ENCODE data around the gene STXBP3.
"Not testable (repeated sequence)": the region's sequence is repeated elsewhere in the genome, so short reads cannot be mapped to it uniquely, and the experiment has no call there.

STXBP3 gene

DNA sequence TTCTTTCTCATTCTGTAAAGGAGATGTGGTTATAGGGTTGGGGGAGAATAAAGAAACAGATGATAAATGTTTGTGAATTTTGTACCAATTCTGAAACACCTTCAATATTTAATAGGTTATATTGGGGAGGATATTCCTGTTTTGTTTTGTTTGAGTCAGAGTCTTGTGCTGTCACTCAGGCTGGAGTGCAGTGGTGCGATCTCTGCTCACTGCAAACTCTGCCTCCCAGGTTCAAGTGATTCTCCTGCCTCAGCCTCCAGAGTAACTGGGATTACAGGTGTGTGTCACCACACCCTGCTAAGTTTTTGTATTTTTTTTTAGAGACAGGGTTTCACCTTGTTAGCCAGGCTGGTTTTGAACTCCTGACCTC, 35.1 kb downstream of the STXBP3 start:
- not testable (repeated sequence) for H3K4me2 ChIP-seq (ENCODE audit: insufficient read depth, low read length, poor library complexity, severe bottlenecking); H3K4ac ChIP-seq (ENCODE audit: low read length); H3K27me3 ChIP-seq (ENCODE audit: control insufficient read depth in 3 of 3, insufficient read depth in 3 of 3, low read depth in 1 of 3, low read length in 3 of 3); H3K79me1 ChIP-seq (ENCODE audit: low read depth, low read length); H2AFZ ChIP-seq (ENCODE audit: low read length); H3K18ac ChIP-seq (ENCODE audit: low read length); H2BK12ac ChIP-seq (ENCODE audit: low read length); H3K9ac ChIP-seq (ENCODE audit: low read depth, low read length, poor library complexity); H2BK5ac ChIP-seq (ENCODE audit: low read length); H3K27ac ChIP-seq (replicated peaks; ENCODE audit: low read length); H4K91ac ChIP-seq (ENCODE audit: low read depth, low read length, poor library complexity); H2BK120ac ChIP-seq (ENCODE audit: low read depth, low read length); H2AK5ac ChIP-seq (ENCODE audit: low read depth, low read length); H3K14ac ChIP-seq (ENCODE audit: low read length); H3K4me3 ChIP-seq (ENCODE audit: low read length in 2 of 2); H4K8ac ChIP-seq (ENCODE audit: low read depth, low read length); H2BK15ac ChIP-seq (ENCODE audit: low read length); H3K23ac ChIP-seq (ENCODE audit: low read depth, low read length, poor library complexity); DNase-seq (ENCODE audit: low spot score); H3K4me1 ChIP-seq (ENCODE audit: control insufficient read depth in 2 of 2, insufficient read depth in 1 of 2, low read depth in 1 of 2, low read length in 2 of 2)
- peaks cover 11 to 38% of the 10 kb centered on the region in 2 donors for H3K9me3 ChIP-seq (replicated peaks in 1 of 2; ENCODE audit: control insufficient read depth in 2 of 2, insufficient read depth in 1 of 2, low read depth in 1 of 2, low read length in 2 of 2)
- no CpG with 5 or more reads among the region's 1 CpG for WGBS, 2 donors (ENCODE audit: extremely low coverage in 2 of 2, insufficient read length in 2 of 2, insufficient replicate concordance in 1 of 2)
- H3K36me3 ChIP-seq (replicated peaks in 1 of 2; ENCODE audit: control insufficient read depth in 2 of 2, insufficient read depth in 2 of 2, low read length in 2 of 2): peaks cover 14 to 98% of the 10 kb centered on the region in 2 donors

DNA sequence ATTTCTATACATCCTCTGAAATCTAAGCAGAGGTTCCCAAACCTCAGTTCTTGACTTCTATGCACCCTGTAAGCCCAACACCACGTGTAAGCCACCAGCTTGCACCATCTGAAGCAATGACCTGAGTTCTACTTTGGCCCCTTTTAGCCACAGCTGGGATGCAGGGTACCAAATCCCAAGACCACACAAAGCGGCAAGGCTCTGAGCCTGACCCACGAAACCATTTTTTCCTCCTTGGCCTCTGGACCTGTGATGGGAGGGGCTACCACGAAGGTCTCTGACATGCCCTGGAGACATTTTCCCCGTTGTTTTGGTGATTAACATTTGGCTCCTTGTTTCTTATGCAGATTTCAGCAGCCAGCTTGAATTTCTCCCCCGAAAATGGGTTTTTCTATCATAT, 38.8 kb downstream of the STXBP3 start:
- H3K79me1 ChIP-seq (ENCODE audit: low read depth, low read length): no peaks in the 10 kb centered on the region
- WGBS, 2 donors (ENCODE audit: extremely low coverage in 2 of 2, insufficient read length in 2 of 2, insufficient replicate concordance in 1 of 2): no CpG with 5 or more reads among the region's 6 CpGs
- no peak overlapping the region for H3K14ac ChIP-seq (ENCODE audit: low read length)
- H2BK12ac ChIP-seq (ENCODE audit: low read length): no peak overlapping the region
- H4K8ac ChIP-seq (ENCODE audit: low read depth, low read length): no peak overlapping the region
- no peak overlapping the region for H3K23ac ChIP-seq (ENCODE audit: low read depth, low read length, poor library complexity)
- no peak overlapping the region for H3K18ac ChIP-seq (ENCODE audit: low read length)
- no peak overlapping the region for H4K91ac ChIP-seq (ENCODE audit: low read depth, low read length, poor library complexity)
- no peak overlapping the region for H3K4ac ChIP-seq (ENCODE audit: low read length)
- H3K4me3 ChIP-seq (ENCODE audit: low read length in 2 of 2): no peak overlapping the region
- no peaks in the 10 kb centered on the region for H3K27me3 ChIP-seq (ENCODE audit: control insufficient read depth in 3 of 3, insufficient read depth in 3 of 3, low read depth in 1 of 3, low read length in 3 of 3)
- no peak overlapping the region for H2AK5ac ChIP-seq (ENCODE audit: low read depth, low read length)
- no peak overlapping the region for H2BK5ac ChIP-seq (ENCODE audit: low read length)
- no peak for DNase-seq (ENCODE audit: low spot score)
- H3K27ac ChIP-seq (replicated peaks; ENCODE audit: low read length): no peak overlapping the region
- H2BK15ac ChIP-seq (ENCODE audit: low read length): no peak overlapping the region
- H3K4me1 ChIP-seq (ENCODE audit: control insufficient read depth in 2 of 2, insufficient read depth in 1 of 2, low read depth in 1 of 2, low read length in 2 of 2): no peaks in the 10 kb centered on the region
- peaks cover 14 to 89% of the 10 kb centered on the region in 2 donors for H3K36me3 ChIP-seq (replicated peaks in 1 of 2; ENCODE audit: control insufficient read depth in 2 of 2, insufficient read depth in 2 of 2, low read length in 2 of 2)
- H2BK120ac ChIP-seq (ENCODE audit: low read depth, low read length): no peak overlapping the region
- no peak overlapping the region for H3K4me2 ChIP-seq (ENCODE audit: insufficient read depth, low read length, poor library complexity, severe bottlenecking)
- no peak overlapping the region for H2AFZ ChIP-seq (ENCODE audit: low read length)
- H3K9me3 ChIP-seq (replicated peaks in 1 of 2; ENCODE audit: control insufficient read depth in 2 of 2, insufficient read depth in 1 of 2, low read depth in 1 of 2, low read length in 2 of 2): peaks cover 11 to 48% of the 10 kb centered on the region in 2 donors
- no peak overlapping the region for H3K9ac ChIP-seq (ENCODE audit: low read depth, low read length, poor library complexity)

DNA sequence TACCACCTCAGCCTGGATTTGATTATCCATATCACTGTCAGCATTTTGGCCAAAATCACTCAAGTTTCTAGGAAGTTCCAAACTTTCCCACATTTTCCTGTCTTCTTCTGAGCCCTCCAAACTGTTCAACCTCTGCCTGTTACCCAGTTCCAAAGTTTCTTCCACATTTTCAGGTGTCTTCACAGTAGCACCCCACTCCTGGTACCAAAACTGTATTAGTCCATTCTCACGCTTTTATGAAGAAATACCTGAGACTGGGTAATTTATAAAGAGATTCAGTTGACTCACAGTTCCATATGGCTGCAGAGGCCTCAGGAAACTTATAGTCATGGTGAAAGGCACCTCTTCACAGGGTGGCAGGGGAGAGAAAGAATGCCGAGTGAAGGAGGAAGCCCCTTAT, 39.4 kb downstream of the STXBP3 start:
- Histone ChIP-seq H3K4me1 (ENCODE audit: control insufficient read depth in 2 of 2, insufficient read depth in 1 of 2, low read depth in 1 of 2, low read length in 2 of 2) (no peaks in the 10 kb centered on the region), H2AK5ac (ENCODE audit: low read depth, low read length) (no peak overlapping the region), H3K18ac (ENCODE audit: low read length) (no peak overlapping the region), H3K9ac (ENCODE audit: low read depth, low read length, poor library complexity) (no peak overlapping the region), H3K4ac (ENCODE audit: low read length) (no peak overlapping the region), H3K9me3 (replicated peaks in 1 of 2; ENCODE audit: control insufficient read depth in 2 of 2, insufficient read depth in 1 of 2, low read depth in 1 of 2, low read length in 2 of 2) (peaks cover 11 to 52% of the 10 kb centered on the region in 2 donors), H2BK15ac (ENCODE audit: low read length) (no peak overlapping the region), H3K79me1 (ENCODE audit: low read depth, low read length) (no peaks in the 10 kb centered on the region), H4K8ac (ENCODE audit: low read depth, low read length) (no peak overlapping the region), H3K4me2 (ENCODE audit: insufficient read depth, low read length, poor library complexity, severe bottlenecking) (no peak overlapping the region), H2BK12ac (ENCODE audit: low read length) (no peak overlapping the region), H3K27ac (replicated peaks; ENCODE audit: low read length) (no peak overlapping the region), H2AFZ (ENCODE audit: low read length) (no peak overlapping the region), H2BK5ac (ENCODE audit: low read length) (no peak overlapping the region), H3K36me3 (replicated peaks in 1 of 2; ENCODE audit: control insufficient read depth in 2 of 2, insufficient read depth in 2 of 2, low read length in 2 of 2) (peaks cover 14 to 87% of the 10 kb centered on the region in 2 donors), H4K91ac (ENCODE audit: low read depth, low read length, poor library complexity) (no peak overlapping the region), H3K4me3 (ENCODE audit: low read length in 2 of 2) (no peak overlapping the region), H2BK120ac (ENCODE audit: low read depth, low read length) (no peak overlapping the region), H3K27me3 (ENCODE audit: control insufficient read depth in 3 of 3, insufficient read depth in 3 of 3, low read depth in 1 of 3, low read length in 3 of 3) (no peaks in the 10 kb centered on the region), H3K23ac (ENCODE audit: low read depth, low read length, poor library complexity) (no peak overlapping the region), H3K14ac (ENCODE audit: low read length) (no peak overlapping the region)
- no CpG with 5 or more reads among the region's 2 CpGs for WGBS, 2 donors (ENCODE audit: extremely low coverage in 2 of 2, insufficient read length in 2 of 2, insufficient replicate concordance in 1 of 2)
- DNase-seq (ENCODE audit: low spot score): no peak

DNA sequence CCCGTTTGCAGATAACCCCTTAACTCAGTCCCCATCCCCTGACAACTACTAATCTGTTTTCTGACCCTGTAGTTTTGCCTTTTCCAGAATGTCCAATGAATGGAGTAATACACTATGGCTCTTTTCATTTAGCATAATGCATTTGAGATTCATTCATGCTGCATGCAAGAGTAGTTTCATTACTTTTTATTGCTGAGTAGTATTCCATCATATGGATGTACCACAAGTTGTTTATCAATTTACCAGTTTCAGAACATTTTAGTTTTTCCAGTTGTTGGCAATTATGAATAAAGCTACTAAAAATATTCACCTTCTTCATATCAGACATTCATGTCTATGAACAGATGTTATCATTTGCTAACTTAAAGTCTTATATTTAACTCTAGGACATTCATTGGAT, 45.3 kb downstream of the STXBP3 start:
- Histone ChIP-seq H3K9me3 (replicated peaks in 1 of 2; ENCODE audit: control insufficient read depth in 2 of 2, insufficient read depth in 1 of 2, low read depth in 1 of 2, low read length in 2 of 2) (peaks cover 2 to 32% of the 10 kb centered on the region in 2 donors), H4K91ac (ENCODE audit: low read depth, low read length, poor library complexity) (no peak overlapping the region), H3K27ac (replicated peaks; ENCODE audit: low read length) (no peak overlapping the region), H3K9ac (ENCODE audit: low read depth, low read length, poor library complexity) (no peak overlapping the region), H2AK5ac (ENCODE audit: low read depth, low read length) (no peak overlapping the region), H2BK120ac (ENCODE audit: low read depth, low read length) (no peak overlapping the region), H3K18ac (ENCODE audit: low read length) (no peak overlapping the region), H2BK5ac (ENCODE audit: low read length) (no peak overlapping the region), H3K4me2 (ENCODE audit: insufficient read depth, low read length, poor library complexity, severe bottlenecking) (no peak overlapping the region), H2AFZ (ENCODE audit: low read length) (no peak overlapping the region), H3K23ac (ENCODE audit: low read depth, low read length, poor library complexity) (no peak overlapping the region), H4K8ac (ENCODE audit: low read depth, low read length) (no peak overlapping the region), H2BK12ac (ENCODE audit: low read length) (no peak overlapping the region), H3K79me1 (ENCODE audit: low read depth, low read length) (no peaks in the 10 kb centered on the region), H3K36me3 (replicated peaks in 1 of 2; ENCODE audit: control insufficient read depth in 2 of 2, insufficient read depth in 2 of 2, low read length in 2 of 2) (peaks cover 1 to 84% of the 10 kb centered on the region in 2 donors), H3K27me3 (ENCODE audit: control insufficient read depth in 3 of 3, insufficient read depth in 3 of 3, low read depth in 1 of 3, low read length in 3 of 3) (no peaks in the 10 kb centered on the region), H2BK15ac (ENCODE audit: low read length) (no peak overlapping the region), H3K4me1 (ENCODE audit: control insufficient read depth in 2 of 2, insufficient read depth in 1 of 2, low read depth in 1 of 2, low read length in 2 of 2) (no peaks in the 10 kb centered on the region), H3K4ac (ENCODE audit: low read length) (no peak overlapping the region), H3K4me3 (ENCODE audit: low read length in 2 of 2) (no peak overlapping the region), H3K14ac (ENCODE audit: low read length) (no peak overlapping the region)
- no CpG with 5 or more reads among the region's 1 CpG for WGBS, 2 donors (ENCODE audit: extremely low coverage in 2 of 2, insufficient read length in 2 of 2, insufficient replicate concordance in 1 of 2)
- DNase-seq (ENCODE audit: low spot score): no peak
